GM19463 (cell line): ENCODE results near the gene IDUA.
"Not testable (repeated sequence)": the region's sequence is repeated elsewhere in the genome, so short reads cannot be mapped to it uniquely, and the experiment has no call there.

Source experiments
- ATAC-seq: cut with Tn5 transposase; IDR thresholded peaks from one replicate; pipeline ENCODE4 v1.9.1; 2021; ENCODE audit warnings: mild to moderate bottlenecking, moderate library complexity; ENCODE audit not compliant: unreplicated experiment

IDUA gene

GRCh38 chr4:1043162-1043561 is 56.3 kb downstream of the IDUA start:
- ATAC-seq = no peak

- ATAC-seq = no peak
Measured at GRCh38 chr4:1043651-1044468, 57.0 kb downstream of the IDUA start.

GRCh38 chr4:1044469-1045192 is 57.8 kb downstream of the IDUA start:
- no peak for ATAC-seq

GRCh38 chr4:1045193-1045594 is 58.4 kb downstream of the IDUA start:
- no peak for ATAC-seq

GRCh38 chr4:1045595-1046201 is 58.9 kb downstream of the IDUA start:
- no peak for ATAC-seq

GRCh38 chr4:1046581-1047011 is 59.8 kb downstream of the IDUA start:
- ATAC-seq = not testable (repeated sequence)

GRCh38 chr4:1047106-1047975 is 60.5 kb downstream of the IDUA start:
- ATAC-seq = no peak

GRCh38 chr4:1047976-1048772 is 61.3 kb downstream of the IDUA start:
- ATAC-seq = no peak

GRCh38 chr4:1048773-1049590 is 62.1 kb downstream of the IDUA start:
- no peak for ATAC-seq

- ATAC-seq = no peak
Measured at GRCh38 chr4:1049591-1049905, 62.7 kb downstream of the IDUA start.

GRCh38 chr4:1050486-1051213 is 63.8 kb downstream of the IDUA start:
- no peak for ATAC-seq

- ATAC-seq = no peak
Measured at GRCh38 chr4:1051472-1051871, 64.6 kb downstream of the IDUA start.

GRCh38 chr4:1052231-1052671 is 65.4 kb downstream of the IDUA start:
- ATAC-seq = no peak

GRCh38 chr4:1053080-1053661 is 66.3 kb downstream of the IDUA start:
- no peak for ATAC-seq

GRCh38 chr4:1053891-1054290 is 67.0 kb downstream of the IDUA start:
- ATAC-seq = not testable (repeated sequence)
